Activated CD4-positive, alpha-beta T cell treated with anti-CD3 and anti-CD28 coated beads, Interleukin-2, amount 50 U/mL, for 48 hours (primary cell): ENCODE results near the gene GPR108.

Experiments
- DNase-seq, 2 experiments: peaks; one replicate each; pipeline ENCODE4 v3.0.0-alpha.2; 2020

GPR108 gene

GRCh38 chr19:6700586-6701316 lies 36.6 kb downstream of the GPR108 start:
- DNase-seq, result no peak

DNA sequence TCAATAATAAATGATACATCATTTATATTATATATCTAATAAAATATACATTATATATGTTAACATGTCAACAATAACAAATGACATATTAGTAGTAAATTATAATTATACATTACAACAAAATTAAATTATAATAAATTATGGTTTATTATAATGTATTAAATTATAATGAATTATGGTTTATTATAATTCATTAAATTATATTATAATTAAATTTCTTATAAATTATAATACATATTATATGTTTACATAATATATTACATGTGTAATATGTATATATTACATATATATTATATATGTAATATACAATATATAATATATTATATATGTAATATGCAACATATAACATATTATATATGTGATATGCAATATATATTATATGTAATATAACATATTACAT lies 37.4 kb downstream of the GPR108 start:
- DNase-seq, result no peak

- DNase-seq, result no peak
Observed at GRCh38 chr19:6697291-6697690, 40.1 kb downstream of the GPR108 start.

DNA sequence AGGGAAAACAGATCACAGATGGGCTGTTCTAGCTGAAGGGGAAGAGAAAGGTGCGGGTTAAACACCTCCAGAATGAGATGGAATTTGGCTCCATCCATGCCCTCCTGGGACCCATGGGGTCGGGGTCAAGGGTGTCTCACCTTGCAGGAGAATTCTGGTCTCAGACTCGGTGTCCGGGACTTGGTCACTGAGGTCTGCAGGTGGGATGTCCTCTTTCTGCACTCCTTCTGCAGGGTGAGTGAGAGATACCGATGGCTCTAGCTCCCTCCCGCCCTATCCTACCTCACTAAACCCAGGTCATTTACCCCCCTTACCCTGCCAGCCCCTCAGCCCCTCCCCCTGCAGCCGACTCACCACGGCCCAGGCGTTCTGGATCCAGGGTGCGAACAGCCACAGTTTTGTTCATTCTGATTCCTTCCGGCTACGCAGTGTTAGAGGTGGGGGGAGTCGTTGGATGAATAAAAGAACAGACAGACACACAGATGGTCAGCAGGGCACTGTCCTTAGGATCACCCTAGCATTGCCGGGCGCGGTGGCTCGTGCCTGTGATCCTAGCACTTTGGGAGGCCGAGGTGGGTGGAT lies 41.0 kb downstream of the GPR108 start:
- DNase-seq, result no peak

DNA sequence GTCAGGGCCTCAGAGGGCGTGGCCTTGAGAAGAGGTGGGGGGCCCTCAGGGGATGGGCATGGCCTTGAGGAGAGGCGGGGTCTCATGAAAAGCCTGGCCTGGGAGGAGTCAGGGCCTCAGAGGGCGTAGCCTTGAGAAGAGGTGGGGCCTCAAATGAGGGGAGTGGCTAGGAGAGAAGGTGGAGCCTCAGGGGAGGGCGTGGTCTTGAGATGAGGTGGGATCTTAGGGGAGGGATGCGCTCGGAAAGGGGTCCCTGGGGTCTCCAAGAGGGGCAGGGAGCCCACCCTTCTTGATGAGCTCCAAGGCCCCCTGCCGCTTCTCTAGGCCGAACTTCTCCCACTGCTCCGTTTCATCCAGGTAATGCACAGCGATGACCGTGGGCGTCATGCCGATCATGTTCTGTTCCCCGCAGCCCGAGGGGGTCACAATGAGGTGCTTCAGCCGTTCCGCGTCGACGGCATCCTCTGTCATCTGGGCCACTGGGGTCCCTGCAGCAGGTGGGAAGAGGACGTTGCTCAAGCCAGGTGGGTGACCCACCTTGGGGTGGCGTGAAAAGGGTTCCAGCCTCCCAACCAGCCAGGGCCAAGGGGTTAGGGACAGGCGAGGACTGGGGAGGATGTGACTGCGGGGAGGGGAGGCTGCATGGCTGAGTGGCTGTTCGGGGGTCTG lies 43.1 kb downstream of the GPR108 start:
- no peak for DNase-seq

DNA sequence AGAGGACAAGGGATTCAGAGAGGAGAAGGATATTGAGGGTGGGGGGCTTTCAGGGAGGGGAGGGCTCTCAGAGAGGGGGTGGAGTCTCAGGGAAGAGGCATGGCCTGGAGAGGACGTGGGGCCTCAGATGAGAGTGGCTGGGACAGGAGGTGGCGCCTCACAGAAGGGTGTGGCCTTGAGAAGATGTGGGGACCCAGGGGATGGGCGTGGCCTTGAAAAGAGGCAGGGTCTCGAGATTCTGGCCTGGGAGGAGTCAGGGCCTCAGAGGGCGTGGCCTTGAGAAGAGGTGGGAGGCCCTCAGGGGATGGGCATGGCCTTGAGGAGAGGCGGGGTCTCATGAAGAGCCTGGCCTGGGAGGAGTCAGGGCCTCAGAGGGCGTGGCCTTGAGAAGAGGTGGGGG lies 43.7 kb downstream of the GPR108 start:
- no peak for DNase-seq

DNA sequence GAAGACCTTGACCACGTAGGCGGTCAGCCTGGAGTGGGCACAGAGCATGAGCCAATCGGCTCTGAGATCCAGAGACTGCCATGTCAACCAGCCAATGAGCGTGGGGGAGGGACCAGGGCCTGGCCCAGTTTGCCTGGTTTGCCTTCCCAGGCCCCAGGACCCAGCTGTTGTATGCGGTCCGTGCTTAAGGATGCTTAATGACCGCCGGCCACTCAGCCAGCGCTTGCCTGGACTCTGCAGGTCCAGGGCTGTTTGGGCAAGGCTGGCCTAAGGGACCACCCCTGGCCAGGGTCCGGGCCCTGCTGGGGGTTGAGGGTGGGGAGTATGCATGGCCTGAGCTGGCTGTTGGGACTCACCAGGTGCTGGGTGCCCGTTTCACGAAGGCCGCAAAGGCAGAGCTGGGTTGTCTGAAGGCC lies 44.3 kb downstream of the GPR108 start:
- no peak for DNase-seq

GRCh38 chr19:6692027-6692426 lies 45.4 kb downstream of the GPR108 start:
- DNase-seq, result no peak

- no peak for DNase-seq
Observed at GRCh38 chr19:6691342-6691741, 46.0 kb downstream of the GPR108 start.

DNA sequence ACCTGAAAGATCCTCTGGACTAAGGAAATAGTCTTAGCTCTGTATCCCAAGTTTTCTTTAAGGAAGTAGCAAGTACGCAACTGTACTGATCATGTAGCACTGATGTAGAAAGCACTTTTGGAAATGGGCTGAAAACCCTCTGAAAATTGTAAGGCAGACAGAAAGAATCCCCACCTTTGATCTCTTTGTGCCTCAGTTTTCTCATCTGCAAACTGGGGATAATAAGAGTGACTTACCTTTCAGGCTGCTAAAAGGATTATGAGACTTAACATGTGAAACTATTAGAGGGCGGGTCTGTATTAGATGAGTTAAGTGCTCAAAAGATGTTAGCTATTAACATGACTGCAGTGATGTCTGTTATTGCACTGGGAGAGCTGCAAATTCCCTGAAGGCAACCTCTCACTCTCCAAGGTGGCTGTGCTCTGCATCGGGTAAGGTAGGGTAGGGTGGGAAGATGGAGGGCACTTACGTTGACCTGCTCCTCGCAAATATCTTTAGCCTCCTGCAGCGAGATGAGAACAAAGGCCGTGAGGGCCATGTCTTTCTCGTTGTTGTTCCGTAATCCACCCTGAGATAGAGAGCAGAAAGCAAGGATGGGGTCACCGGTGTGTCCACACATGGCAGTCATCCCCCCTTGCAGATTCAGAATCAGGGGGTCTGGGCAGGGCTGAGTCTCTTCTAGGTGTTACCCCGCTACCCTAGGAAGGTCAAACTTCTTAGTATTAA lies 47.1 kb downstream of the GPR108 start:
- DNase-seq, result no peak

DNA sequence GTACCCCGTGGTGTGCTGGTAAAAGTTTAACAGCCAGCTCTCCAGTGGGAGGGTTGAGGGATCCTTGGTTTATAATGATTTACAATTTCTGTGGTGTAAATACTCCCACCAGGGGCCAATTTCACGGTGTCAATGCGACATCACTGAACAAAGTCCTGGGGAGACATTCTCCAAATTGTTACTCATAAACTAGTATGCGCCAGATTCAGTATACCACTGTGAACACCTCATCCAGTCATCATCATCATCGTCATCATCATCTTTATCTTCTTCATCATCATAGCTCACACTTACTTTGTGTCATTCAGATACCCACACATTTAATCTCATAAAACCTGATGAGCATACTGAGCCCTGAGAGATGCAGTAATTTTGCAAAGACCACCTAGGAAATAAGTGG lies 50.3 kb downstream of the GPR108 start:
- DNase-seq, result no peak

DNA sequence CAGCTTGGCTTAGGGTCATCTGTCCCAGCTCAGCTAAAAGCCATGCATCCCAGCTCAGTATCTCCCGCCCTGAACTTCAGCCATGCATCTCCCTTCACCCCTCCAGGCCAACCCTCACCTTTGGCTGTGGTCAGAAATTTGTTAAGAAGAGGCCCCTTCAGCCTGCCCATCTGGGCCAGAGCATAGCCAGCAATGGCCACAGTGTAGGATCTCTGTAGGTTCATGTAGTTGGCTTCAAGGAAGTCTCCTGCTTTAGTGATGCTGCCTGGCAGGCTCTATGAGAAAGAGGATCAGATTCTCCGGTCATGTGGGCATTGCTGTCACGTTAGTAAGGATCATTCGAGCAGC lies 50.8 kb downstream of the GPR108 start:
- no peak for DNase-seq

DNA sequence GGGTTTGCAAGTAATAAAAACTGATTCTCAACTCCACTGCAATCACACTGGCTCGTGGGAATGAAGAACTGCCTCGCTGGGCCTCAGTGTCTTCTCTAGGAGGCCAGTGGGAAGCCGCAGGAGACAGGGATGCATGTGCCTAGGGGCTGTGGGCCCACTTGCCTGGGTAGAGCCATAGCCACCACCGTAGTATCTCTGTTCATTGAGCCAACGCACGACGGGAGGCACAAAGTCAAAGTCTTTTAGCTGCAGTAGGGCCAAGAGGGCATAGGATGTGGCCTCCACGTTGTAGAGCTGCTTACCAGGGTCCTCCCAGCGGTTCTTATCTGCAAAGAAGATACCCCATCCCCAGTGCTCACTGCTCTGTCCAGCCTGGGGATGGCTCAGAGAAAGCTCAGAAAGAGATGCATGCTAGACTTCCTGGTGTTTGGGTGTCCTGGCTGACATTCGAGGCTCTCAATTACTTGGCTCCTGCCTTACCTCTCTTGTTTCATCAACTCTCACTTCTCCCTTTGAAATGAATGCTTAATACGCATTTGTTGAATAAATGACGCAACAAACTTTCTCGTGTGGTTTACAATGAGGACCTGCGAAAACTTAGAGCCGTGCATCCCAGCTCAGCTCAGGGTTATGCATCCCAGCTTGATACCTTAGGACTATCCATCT lies 51.3 kb downstream of the GPR108 start:
- DNase-seq, result no peak

DNA sequence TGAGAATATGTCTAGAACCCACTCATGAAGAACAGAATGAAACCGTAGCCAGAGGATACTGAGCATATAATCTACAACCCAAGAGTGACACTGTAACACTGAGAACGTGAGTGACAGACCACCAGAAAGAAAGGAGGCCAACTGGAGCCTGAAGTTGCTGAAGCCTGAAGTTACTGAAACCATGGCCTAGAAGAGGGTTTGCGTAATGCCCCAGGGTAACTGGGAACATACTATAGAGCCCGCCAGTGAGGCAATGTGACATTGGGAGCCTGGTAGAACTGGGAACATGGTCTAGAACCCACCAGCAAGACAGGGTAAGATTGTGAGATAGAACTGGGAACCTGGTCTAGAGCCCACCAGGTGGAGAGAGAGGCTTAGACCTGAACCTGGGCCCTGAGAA lies 51.9 kb downstream of the GPR108 start:
- no peak for DNase-seq

GRCh38 chr19:6683971-6684370 lies 53.4 kb downstream of the GPR108 start:
- DNase-seq, result no peak

GRCh38 chr19:6682607-6683128 lies 54.7 kb downstream of the GPR108 start:
- no peak for DNase-seq

- DNase-seq, result no peak
Observed at GRCh38 chr19:6680141-6680540, 57.2 kb downstream of the GPR108 start.
